ENCODE data around the gene SMIM35. TPM values are rescaled to one million over a fixed set of nuclear protein-coding genes. Genes with fewer than 3 reads are reported as not detected.

SMIM35 gene
- total RNA-seq, 1 donor from 2014 or later, result not detected

DNA sequence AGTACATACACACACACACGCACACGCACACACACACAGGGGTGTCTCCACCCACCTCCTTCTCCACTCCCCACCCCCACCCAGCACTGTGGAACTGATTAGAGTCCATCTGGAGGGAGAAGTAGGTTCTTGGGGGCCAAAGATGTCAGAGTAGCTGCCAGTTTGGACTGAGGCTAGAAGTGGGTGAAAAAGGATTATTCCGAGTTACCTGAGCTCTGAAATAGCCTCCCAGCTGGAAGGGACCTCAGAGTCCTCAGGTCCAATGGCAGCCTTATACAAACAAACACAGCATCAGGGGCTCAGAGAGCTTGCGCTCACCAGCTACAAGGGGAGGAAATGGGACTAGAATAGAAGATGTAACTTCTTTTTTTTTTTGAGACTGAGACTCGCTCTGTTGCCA is 79.7 kb downstream of the SMIM35 start:
- TF ChIP-seq CTCF (conservative IDR thresholded peaks at IDR 0.05; ENCODE audit: low read depth, low read length), result no peak
- no peak for DNase-seq (ENCODE audit: low read depth)
- H3K4me3 ChIP-seq (ENCODE audit: low read depth, low read length), result no peak overlapping the region

DNA sequence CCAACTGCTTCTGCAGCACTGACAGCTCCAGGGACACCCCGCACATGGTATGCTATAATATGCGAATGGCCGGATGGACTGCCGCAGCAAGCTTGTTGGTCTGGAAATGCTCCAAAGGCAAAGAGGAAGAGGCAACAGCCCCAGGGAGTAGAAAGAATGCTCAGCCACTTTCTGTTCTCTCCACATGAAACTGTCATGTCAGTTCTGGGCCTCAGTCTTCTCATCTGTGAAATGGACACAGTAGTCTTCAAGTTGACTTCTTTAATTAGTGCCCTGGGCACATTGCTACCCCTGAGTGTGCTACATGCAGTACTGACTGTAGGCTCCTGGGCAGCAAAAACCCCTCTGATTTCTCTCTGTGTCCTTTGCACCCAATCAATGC is 80.6 kb downstream of the SMIM35 start:
- no peak overlapping the region for H3K4me3 ChIP-seq (ENCODE audit: low read depth, low read length)
- no peak for TF ChIP-seq CTCF (conservative IDR thresholded peaks at IDR 0.05; ENCODE audit: low read depth, low read length)
- DNase-seq (ENCODE audit: low read depth), result no peak

DNA sequence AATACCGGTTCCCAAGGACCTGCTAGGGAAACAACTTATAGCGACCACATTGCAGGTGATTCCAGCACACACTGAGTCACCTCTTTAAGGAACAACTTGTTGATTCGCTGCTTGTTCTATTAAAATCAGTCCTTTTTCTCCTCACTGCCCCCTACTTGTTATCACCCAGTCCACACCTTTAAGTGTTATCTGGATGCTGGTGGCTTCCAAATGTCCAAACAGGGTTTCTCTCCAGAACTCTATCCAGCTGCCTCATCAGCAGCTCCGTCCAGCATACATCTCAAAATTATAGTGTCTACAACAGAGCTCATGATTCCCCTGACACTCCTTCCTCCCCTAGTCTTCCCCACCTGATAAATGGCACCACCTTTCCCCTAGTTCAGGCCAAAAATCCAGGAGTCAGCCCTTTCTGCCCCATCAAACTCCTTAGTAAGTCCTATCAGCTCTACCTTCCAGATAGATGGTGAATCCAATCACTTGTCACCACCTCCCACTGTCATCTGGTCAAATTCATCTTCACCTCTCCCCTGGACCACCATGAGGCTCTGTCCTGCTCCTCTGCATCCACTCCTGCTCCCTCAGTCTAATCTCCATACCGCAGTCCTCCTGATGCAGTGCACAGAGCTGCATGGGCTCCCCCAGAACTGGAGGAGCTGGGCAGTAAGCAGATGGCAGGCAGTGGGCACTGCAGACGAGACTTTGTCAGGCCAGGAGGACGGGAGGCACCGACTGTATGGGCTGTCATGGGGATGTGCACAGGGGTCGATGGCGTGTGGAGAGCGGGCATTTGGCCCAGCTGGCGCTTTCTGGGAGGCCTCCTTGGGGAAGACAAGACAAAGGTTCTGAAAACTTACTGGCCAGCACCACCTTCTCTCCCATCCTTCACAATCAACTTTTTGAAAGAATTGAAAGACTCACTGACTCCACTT is 81.3 kb downstream of the SMIM35 start:
- DNase-seq (ENCODE audit: low read depth), result no peak
- H3K4me3 ChIP-seq (ENCODE audit: low read depth, low read length), result no peak overlapping the region
- TF ChIP-seq CTCF (conservative IDR thresholded peaks at IDR 0.05; ENCODE audit: low read depth, low read length), result no peak

DNA sequence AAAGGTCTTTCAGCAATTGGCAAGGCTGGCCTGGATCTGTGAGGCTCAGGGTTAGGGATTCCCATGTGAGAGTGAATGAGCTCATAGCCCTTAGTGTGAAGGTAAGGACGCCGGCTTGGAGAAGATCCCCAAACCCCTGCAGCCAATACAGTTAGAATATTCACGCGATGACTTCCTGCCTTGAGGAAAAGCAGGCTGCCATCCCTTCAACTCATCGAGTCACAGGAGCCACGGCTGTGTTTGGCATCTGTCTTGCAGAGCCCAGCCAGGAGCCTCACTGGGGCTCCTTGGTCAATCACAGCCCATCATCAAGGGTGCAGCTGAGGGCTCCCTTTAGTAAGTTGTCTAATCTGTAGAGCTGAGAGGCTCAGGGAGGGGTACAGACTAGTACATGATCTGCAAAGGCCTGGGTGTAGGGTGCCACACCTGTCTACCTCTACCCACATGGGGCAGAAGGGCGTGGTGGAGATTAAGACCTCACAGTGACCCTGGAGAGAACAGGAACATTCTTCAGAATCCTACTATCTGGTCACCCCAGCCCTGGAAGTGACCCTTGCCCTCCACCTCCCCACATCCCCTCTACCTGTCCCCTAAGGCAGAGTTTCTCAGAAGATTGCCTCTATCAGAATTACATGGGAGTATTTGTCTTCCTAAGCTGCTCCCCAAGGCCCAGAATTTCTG is 82.1 kb downstream of the SMIM35 start:
- H3K4me3 ChIP-seq (ENCODE audit: low read depth, low read length), result no peak overlapping the region
- TF ChIP-seq CTCF (conservative IDR thresholded peaks at IDR 0.05; ENCODE audit: low read depth, low read length), result no peak
- no peak for DNase-seq (ENCODE audit: low read depth)

DNA sequence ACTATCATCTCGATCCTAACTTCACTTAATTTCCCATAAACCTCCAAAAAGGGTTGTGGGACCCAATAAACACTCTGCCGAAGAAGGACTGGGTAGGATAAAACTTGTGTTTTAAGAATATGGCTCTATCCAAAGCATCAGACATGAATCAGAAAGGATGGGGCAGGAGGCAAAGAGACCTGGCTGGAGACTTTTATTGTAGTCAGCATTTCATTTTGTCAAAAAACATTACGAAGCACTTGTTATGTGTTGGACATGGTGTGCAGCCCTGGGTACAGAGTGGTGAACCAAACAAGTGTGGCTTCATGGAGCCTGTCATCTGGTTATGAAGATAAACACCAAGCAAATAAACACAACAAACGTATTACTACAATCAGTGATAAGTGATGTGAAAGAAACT is 83.3 kb downstream of the SMIM35 start:
- H3K4me3 ChIP-seq (ENCODE audit: low read depth, low read length), result no peak overlapping the region
- no peak for TF ChIP-seq CTCF (conservative IDR thresholded peaks at IDR 0.05; ENCODE audit: low read depth, low read length)
- DNase-seq (ENCODE audit: low read depth), result no peak

DNA sequence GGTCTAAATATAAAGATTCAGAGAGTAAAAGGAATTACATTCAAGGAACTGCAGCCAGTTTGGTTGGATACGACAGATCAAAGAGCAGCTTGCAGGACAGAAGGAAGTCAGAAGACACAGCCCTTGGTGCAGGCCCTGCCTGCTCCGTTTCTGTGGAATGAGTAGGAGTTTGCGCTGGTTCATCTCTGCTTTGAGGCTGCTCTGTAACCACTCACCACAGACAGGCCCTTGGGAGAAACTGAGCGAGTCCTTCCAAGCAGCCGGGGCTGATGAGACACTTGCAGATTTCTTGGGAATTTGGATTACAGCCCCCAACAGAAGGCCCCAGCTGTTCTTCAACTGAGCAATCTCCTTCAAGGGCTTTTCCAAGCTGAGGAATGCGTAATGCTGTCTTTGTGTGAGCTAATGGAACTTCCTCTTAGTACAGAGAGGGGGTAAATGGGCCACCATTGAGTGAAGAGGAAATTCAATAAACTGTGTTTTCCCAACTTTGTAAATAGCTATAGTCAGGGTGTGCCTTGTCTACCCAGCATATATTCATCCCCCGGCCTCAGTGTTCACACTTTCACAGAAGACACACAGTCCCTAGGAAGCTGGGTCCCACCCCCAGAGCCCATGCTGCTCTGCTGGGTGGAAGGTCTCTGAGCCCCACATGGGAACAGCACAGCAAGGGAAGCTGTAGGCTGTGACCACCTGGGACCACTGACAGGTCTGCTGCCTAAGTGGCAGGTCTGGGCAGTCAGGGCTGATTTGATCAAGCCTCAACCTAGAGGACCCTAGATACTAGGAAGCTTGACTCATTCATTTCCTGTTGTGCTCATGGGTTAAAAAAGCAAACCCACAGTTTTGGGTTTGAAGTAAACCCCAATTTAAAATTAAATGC is 84.0 kb downstream of the SMIM35 start:
- H3K4me3 ChIP-seq (ENCODE audit: low read depth, low read length), result no peak overlapping the region
- no peak for TF ChIP-seq CTCF (conservative IDR thresholded peaks at IDR 0.05; ENCODE audit: low read depth, low read length)
- no peak for DNase-seq (ENCODE audit: low read depth)

Measured in epithelial cell of proximal tubule (primary cell).